IMR-90 (cell line): ENCODE data around the gene BNIP5. TPM values are rescaled to one million over a fixed set of nuclear protein-coding genes. Genes with fewer than 3 reads are reported as not detected.

Experiments
- ATAC-seq: fragments of 200-7000 bp; cut with Tn5 transposase; 2 replicates; pipeline ENCODE4 v1.9.1; 2020; ENCODE audit warnings: low read depth, mild to moderate bottlenecking, moderate library complexity
- BruUV-seq: library from RNA; stranded (reverse); fragments of 400-500 nt; replicated peaks from 2 replicates; lab custom pipeline; 2021; lab: Mats Ljungman, UMichigan
- CTCF ChIA-PET: fragments of 300-600 bp; formaldehyde crosslinking; extraction: SDS; loops from one replicate; lab custom pipeline; 2021; ENCODE audit warnings: antibody characterized with exemption; lab: Yijun Ruan, JAX
- POLR2A ChIA-PET: fragments of 300-600 bp; sonication (Branson Sonifier 250); formaldehyde crosslinking; loops from one replicate; lab custom pipeline; 2022; ENCODE audit warnings: antibody characterized with exemption; ENCODE audit not compliant: unreplicated experiment; lab: Charles Lee
- DNase-seq: peaks from one replicate; pipeline ENCODE4 v3.0.0; 2013
- H2AFZ ChIP-seq: replicated peaks from 2 replicates; pipeline ENCODE3; 2013; ENCODE audit warnings: low read length, mild to moderate bottlenecking; ENCODE audit not compliant: poor library complexity
- H2AK5ac ChIP-seq: 2 replicates; pipeline ENCODE4 v1.6.1; 2013; ENCODE audit warnings: low read depth, low read length, inconsistent platforms
- H2AK9ac ChIP-seq: replicated peaks from 2 replicates; pipeline ENCODE3; 2013; ENCODE audit warnings: mild to moderate bottlenecking, low read depth, low read length, moderate library complexity; ENCODE audit not compliant: poor library complexity
- H2BK120ac ChIP-seq: 2 replicates; pipeline ENCODE4 v1.6.1; 2013; ENCODE audit warnings: low read depth, low read length, inconsistent platforms
- H2BK15ac ChIP-seq: 3 replicates; pipeline ENCODE4 v1.6.1; 2013; ENCODE audit warnings: low read depth, low read length, inconsistent platforms
- H2BK20ac ChIP-seq: 2 replicates; pipeline ENCODE4 v1.6.1; 2013; ENCODE audit warnings: low read depth, mild to moderate bottlenecking, inconsistent platforms, low read length, moderate library complexity
- H2BK5ac ChIP-seq: 2 replicates; pipeline ENCODE4 v1.6.1; 2013; ENCODE audit warnings: mild to moderate bottlenecking, low read depth, low read length, inconsistent platforms; ENCODE audit not compliant: poor library complexity, severe bottlenecking
- H3K14ac ChIP-seq: replicated peaks from 2 replicates; pipeline ENCODE4 v1.6.1; 2013; ENCODE audit warnings: low read depth, low read length, inconsistent platforms
- H3K18ac ChIP-seq: 2 replicates; pipeline ENCODE4 v1.6.1; 2013; ENCODE audit warnings: low read depth, low read length, control low read depth
- H3K23ac ChIP-seq: 2 replicates; pipeline ENCODE4 v1.6.1; 2013; ENCODE audit warnings: low read depth, low read length, inconsistent platforms
- H3K27ac ChIP-seq: 2 replicates; pipeline ENCODE4 v1.5.1; 2013; ENCODE audit warnings: mild to moderate bottlenecking, control low read depth, low read length; ENCODE audit not compliant: insufficient read depth
- H3K27me3 ChIP-seq: 2 replicates; pipeline ENCODE4 v1.6.1; 2013; ENCODE audit warnings: low read length; ENCODE audit not compliant: control insufficient read depth, insufficient read depth
- H3K36me3 ChIP-seq: 2 replicates; pipeline ENCODE4 v1.6.1; 2013; ENCODE audit warnings: low read length, mixed read lengths; ENCODE audit not compliant: control insufficient read depth, insufficient read depth
- H3K4ac ChIP-seq: 2 replicates; pipeline ENCODE4 v1.6.1; 2013; ENCODE audit warnings: low read depth, low read length, inconsistent platforms
- H3K4me1 ChIP-seq: 2 replicates; pipeline ENCODE4 v1.6.1; 2013; ENCODE audit warnings: low read length, mixed read lengths; ENCODE audit not compliant: control insufficient read depth, insufficient read depth
- H3K4me2 ChIP-seq: 2 replicates; pipeline ENCODE4 v1.6.1; 2013; ENCODE audit warnings: low read depth, mild to moderate bottlenecking, control low read depth, low read length, moderate library complexity
- H3K4me3 ChIP-seq: 2 replicates; pipeline ENCODE4 v1.5.1; 2013; ENCODE audit warnings: low read depth, mild to moderate bottlenecking, control low read depth, low read length, moderate library complexity; ENCODE audit not compliant: insufficient read depth
- H3K56ac ChIP-seq: 2 replicates; pipeline ENCODE4 v1.6.1; 2013; ENCODE audit warnings: low read length, inconsistent platforms; ENCODE audit not compliant: insufficient read depth; ENCODE audit errors: extremely low read depth
- H3K79me1 ChIP-seq, 2 experiments: 2 replicates each; pipeline ENCODE4 v1.6.1; 2013; ENCODE audit warnings: low read length in 2 of 2, inconsistent platforms in 1 of 2, low read depth in 1 of 2
- H3K9ac ChIP-seq: 2 replicates; pipeline ENCODE4 v1.6.1; 2013; ENCODE audit warnings: low read depth, low read length, control low read depth
- H3K9me1 ChIP-seq: 2 replicates; pipeline ENCODE4 v1.6.1; 2013; ENCODE audit warnings: low read length, inconsistent platforms; ENCODE audit not compliant: insufficient read depth
- H3K9me3 ChIP-seq: 2 replicates; pipeline ENCODE4 v1.6.1; 2013; ENCODE audit warnings: low read length; ENCODE audit not compliant: control insufficient read depth, insufficient read depth
- H4K20me1 ChIP-seq: 2 replicates; pipeline ENCODE4 v1.6.1; 2013; ENCODE audit warnings: low read length, inconsistent platforms; ENCODE audit not compliant: insufficient read depth
- H4K5ac ChIP-seq: 2 replicates; pipeline ENCODE4 v1.6.1; 2013; ENCODE audit warnings: mild to moderate bottlenecking, low read depth, low read length, control low read depth
- H4K8ac ChIP-seq, 2 experiments: 2 replicates each; pipeline ENCODE4 v1.6.1; 2013; ENCODE audit warnings: low read depth in 2 of 2, low read length in 2 of 2, control low read depth in 1 of 2, inconsistent platforms in 1 of 2
- H4K91ac ChIP-seq: 2 replicates; pipeline ENCODE4 v1.6.1; 2013; ENCODE audit warnings: low read depth, low read length, inconsistent platforms; ENCODE audit not compliant: insufficient read depth
- BHLHE40 ChIP-seq: fragments of 150-350 bp; IDR thresholded peaks from 2 replicates; pipeline ENCODE4 v1.6.1; 2016; ENCODE audit warnings: mild to moderate bottlenecking, low read depth, low read length
- CEBPB ChIP-seq: IDR thresholded peaks from 2 replicates; pipeline ENCODE4 v1.6.1; 2012; ENCODE audit warnings: low read depth, low read length, improper control_type of control experiment
- CHD1 ChIP-seq: IDR thresholded peaks from 2 replicates; pipeline ENCODE4 v1.6.1; 2012; ENCODE audit warnings: low read depth, low read length, improper control_type of control experiment
- CTCF ChIP-seq: conservative IDR thresholded peaks from 2 replicates; pipeline ENCODE4 v1.5.1; 2012; ENCODE audit warnings: mild to moderate bottlenecking, low read depth, low read length, improper control_type of control experiment
- ELK1 ChIP-seq: fragments of 150-350 bp; IDR thresholded peaks from 2 replicates; pipeline ENCODE4 v1.6.1; 2016; ENCODE audit warnings: low read depth, mild to moderate bottlenecking, low read length, moderate library complexity, borderline replicate concordance
- FOS ChIP-seq: fragments of 150-350 bp; IDR thresholded peaks from 2 replicates; pipeline ENCODE4 v1.6.1; 2016; ENCODE audit warnings: low read depth, low read length
- MAFK ChIP-seq: IDR thresholded peaks from 2 replicates; pipeline ENCODE4 v1.6.1; 2012; ENCODE audit warnings: low read depth, low read length, improper control_type of control experiment
- MAZ ChIP-seq: IDR thresholded peaks from 2 replicates; pipeline ENCODE4 v1.6.1; 2012; ENCODE audit warnings: low read depth, mild to moderate bottlenecking, low read length, improper control_type of control experiment, moderate library complexity, borderline replicate concordance
- MXI1 ChIP-seq: IDR thresholded peaks from 2 replicates; pipeline ENCODE4 v1.6.1; 2012; ENCODE audit warnings: low read depth, mild to moderate bottlenecking, low read length, moderate library complexity, borderline replicate concordance
- POLR2A ChIP-seq: IDR thresholded peaks from 2 replicates; pipeline ENCODE4 v1.6.1; 2012; ENCODE audit warnings: mild to moderate bottlenecking, low read depth, low read length
- RAD21 ChIP-seq: IDR thresholded peaks from 2 replicates; pipeline ENCODE4 v1.6.1; 2012; ENCODE audit warnings: low read length, improper control_type of control experiment
- RCOR1 ChIP-seq: IDR thresholded peaks from 2 replicates; pipeline ENCODE4 v1.6.1; 2012; ENCODE audit warnings: mild to moderate bottlenecking, low read length, improper control_type of control experiment; ENCODE audit not compliant: insufficient replicate concordance
- RFX5 ChIP-seq: IDR thresholded peaks from 2 replicates; pipeline ENCODE4 v1.8.0; 2012; ENCODE audit warnings: low read depth, mild to moderate bottlenecking, low read length, moderate library complexity
- SMC3 ChIP-seq: fragments of 150-350 bp; IDR thresholded peaks from 2 replicates; pipeline ENCODE4 v1.6.1; 2016; ENCODE audit warnings: low read depth, mild to moderate bottlenecking, antibody characterized with exemption, low read length, moderate library complexity
- WGBS, 2 experiments: methylation state at CpG; one replicate each; pipeline versions ENCODE4 v1.1.5 to v1.1.7; 2013; ENCODE audit warnings: missing lambda C conversion rate in 2 of 2; ENCODE audit not compliant: insufficient read length in 1 of 2; ENCODE audit errors: extremely low coverage in 2 of 2; 5-methylcytosine and 5-hydroxymethylcytosine counted together
- dilution Hi-C: fragments of 300-500 bp; cut with HindIII; formaldehyde crosslinking; loops from one replicate; pipeline ENCODE4 v1.14.3; 2018; ENCODE audit warnings: low sequenced_read_pairs; ENCODE audit not compliant: unreplicated experiment
- in situ Hi-C: fragments of 300-500 bp; cut with MboI; formaldehyde crosslinking; loops from 3 replicates; pipeline ENCODE4 v1.14.3; 2019; ENCODE audit warnings: low sequenced_read_pairs, inconsistent platforms, mixed read lengths
- intact Hi-C: fragments of 100-400 bp; cut with micrococcal nuclease; formaldehyde crosslinking; loops from 2 replicates; pipeline ENCODE4 v1.10.0; 2022
- polyA plus RNA-seq, 3 experiments: library from polyadenylated mRNA; depleted of rRNA; stranded (reverse); fragments of >200 nt; gene quantifications; 2 replicates each; pipeline ENCODE4 v1.2.3, GENCODE V29; 2012; ENCODE audit warnings: low replicate concordance in 1 of 3
- total RNA-seq: library from RNA; depleted of rRNA; stranded (reverse); fragments of >200 nt; gene quantifications from 2 replicates; pipeline ENCODE4 v1.2.3, GENCODE V29; 2012

The BNIP5 gene
- total and polyA plus RNA-seq, 2 of the 4 experiments (the other 2 are of a cell fraction), result not detected

GRCh38 chr6:36309203-36309602 is 27.5 kb downstream of the BNIP5 start:
- ChIA-PET CTCF (no interaction called here), POLR2A (no interaction called here)
- Histone ChIP-seq H3K23ac (no peak overlapping the region), H3K27ac (no peak overlapping the region), H4K8ac (no peak overlapping the region), H3K4me1 (no peaks in the 10 kb centered on the region), H3K9me1 (no peaks in the 10 kb centered on the region), H4K91ac (no peak overlapping the region), H4K5ac (no peak overlapping the region), H4K20me1 (no peaks in the 10 kb centered on the region), H3K9ac (no peak overlapping the region), H3K56ac (no peak overlapping the region), H2BK15ac (no peak overlapping the region), H3K18ac (no peak overlapping the region), H2AK5ac (no peak overlapping the region), H3K27me3 (peaks cover 62% of the 10 kb centered on the region), H2BK20ac (no peak overlapping the region), H3K9me3 (peaks cover 3% of the 10 kb centered on the region), H3K79me1 (no peaks in the 10 kb centered on the region), H3K4ac (no peak overlapping the region), H3K36me3 (no peaks in the 10 kb centered on the region), H2BK120ac (no peak overlapping the region), H2BK5ac (no peak overlapping the region), H2AK9ac (no peak overlapping the region), H3K4me2 (no peak overlapping the region), H2AFZ (no peak overlapping the region), H3K14ac (no peak overlapping the region), H3K4me3 (no peak overlapping the region)
- in situ Hi-C loops, result no loop called here
- no TSS peak for BruUV-seq
- intact Hi-C loops, result no loop called here
- TF ChIP-seq ELK1 (no peak), MXI1 (no peak), FOS (no peak), CHD1 (no peak), CTCF (no peak), BHLHE40 (no peak), POLR2A (no peak), RAD21 (no peak), CEBPB (no peak), RFX5 (no peak), RCOR1 (no peak), MAZ (no peak), MAFK (no peak), SMC3 (no peak)
- ATAC-seq, result no peak
- DNase-seq, result no peak
- dilution Hi-C loops, result no loop called here
- WGBS, 2 experiments, result 73% methylated on average over 3 of the region's 7 CpGs; no CpG with 5 or more reads in 1 of the 2 experiments
